Measurements from ENCODE around the gene PGAP1.
"Not testable (repeated sequence)": the region's sequence is repeated elsewhere in the genome, so short reads cannot be mapped to it uniquely, and the experiment has no call there.

PGAP1 gene

DNA sequence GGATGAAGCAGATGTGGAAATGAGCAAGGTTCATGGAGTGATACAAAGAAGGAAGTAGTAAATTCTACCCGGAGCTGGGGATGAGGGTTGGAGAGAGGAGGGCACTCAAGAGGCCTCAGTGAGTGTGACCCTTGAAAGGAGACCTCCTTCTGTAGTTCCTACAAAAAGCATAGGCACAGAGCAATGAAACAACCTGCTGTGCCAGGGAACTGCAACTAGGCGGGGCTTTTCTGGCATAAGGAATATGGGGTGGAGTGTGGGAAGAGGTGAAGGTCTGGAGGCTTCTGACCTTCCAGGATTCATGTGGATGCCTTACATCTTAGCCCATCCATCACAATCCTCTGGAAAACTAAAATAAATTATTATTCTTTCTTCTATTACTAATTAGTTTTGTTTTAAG, 25.5 kb upstream of the PGAP1 start:
- no peak for DNase-seq (ENCODE audit: low spot score)

GRCh38 chr2:196949116-196949515, 22.6 kb upstream of the PGAP1 start:
- DNase-seq (ENCODE audit: low spot score) = no peak

- no peak for DNase-seq (ENCODE audit: low spot score)
Observed at GRCh38 chr2:196944570-196944969, 18.1 kb upstream of the PGAP1 start.

DNA sequence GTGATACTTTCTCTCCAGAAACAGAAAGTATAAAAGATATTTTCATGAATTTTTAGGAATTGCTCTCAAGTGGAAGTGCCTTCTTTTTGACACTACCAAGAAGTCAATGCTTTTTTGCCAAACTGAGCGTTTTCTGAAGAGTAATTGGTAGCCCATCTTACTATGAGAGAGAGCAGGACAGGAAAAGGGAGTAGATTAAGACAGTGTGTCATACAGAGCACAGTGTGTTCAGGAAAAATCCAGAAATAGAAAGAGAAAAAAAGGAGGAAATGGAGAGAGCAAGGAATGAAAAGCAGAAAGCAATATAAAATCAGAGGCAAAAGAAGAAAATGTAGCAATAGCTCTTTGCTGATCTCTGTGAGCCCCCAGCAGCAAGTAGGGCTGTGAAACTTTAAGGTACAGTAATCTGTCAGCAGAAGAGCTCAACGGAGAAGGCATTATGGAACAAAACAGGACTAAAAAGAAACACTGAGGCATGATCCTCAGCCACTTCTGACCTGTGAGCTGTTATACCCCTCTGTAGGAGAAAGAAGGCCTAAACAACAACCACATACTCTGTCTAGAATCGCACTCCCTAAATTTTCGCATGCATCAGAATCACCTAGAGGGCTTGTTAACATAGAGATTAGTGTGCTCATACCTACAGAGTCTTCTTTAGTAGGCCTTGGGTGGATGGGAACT, 15.0 kb upstream of the PGAP1 start:
- no peak for DNase-seq (ENCODE audit: low spot score)

- no peak for DNase-seq (ENCODE audit: low spot score)
Observed at GRCh38 chr2:196939371-196939770, 12.9 kb upstream of the PGAP1 start.

DNA sequence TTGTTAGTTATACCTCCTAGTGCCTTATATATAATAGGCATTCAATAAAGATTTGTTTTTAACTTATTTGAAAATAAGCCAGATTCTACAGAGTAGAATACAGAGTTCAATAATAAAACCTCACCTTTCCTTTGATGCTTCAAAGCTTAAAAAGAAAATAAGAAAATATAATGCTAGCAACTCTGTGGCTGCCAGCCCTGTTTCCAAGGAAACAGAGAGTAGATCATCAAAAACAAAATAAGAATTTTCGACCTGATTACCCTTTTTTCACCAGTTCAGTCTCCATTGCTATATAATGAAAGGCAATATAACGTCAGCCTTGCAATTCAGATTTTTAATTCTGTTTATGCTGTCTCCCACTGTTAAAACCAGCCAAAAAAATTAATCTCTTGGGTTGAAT, 8.9 kb upstream of the PGAP1 start:
- no peak for DNase-seq (ENCODE audit: low spot score)

GRCh38 chr2:196934672-196935071, 8.2 kb upstream of the PGAP1 start:
- DNase-seq (ENCODE audit: low spot score) = no peak

GRCh38 chr2:196931555-196931954, 5.0 kb upstream of the PGAP1 start:
- no peak for DNase-seq (ENCODE audit: low spot score)

GRCh38 chr2:196927376-196928225, 1.1 kb upstream of the PGAP1 start:
- peak; percentile 34 for DNase-seq (ENCODE audit: low spot score)

- peak; percentile 66 for DNase-seq (ENCODE audit: low spot score)
Observed at GRCh38 chr2:196925768-196926561, 542 bp downstream of the PGAP1 start.

- peak; percentile 19 for DNase-seq (ENCODE audit: low spot score)
Observed at GRCh38 chr2:196925051-196925767, 1.3 kb downstream of the PGAP1 start.

GRCh38 chr2:196924051-196924450, 2.5 kb downstream of the PGAP1 start:
- DNase-seq (ENCODE audit: low spot score) = no peak

DNA sequence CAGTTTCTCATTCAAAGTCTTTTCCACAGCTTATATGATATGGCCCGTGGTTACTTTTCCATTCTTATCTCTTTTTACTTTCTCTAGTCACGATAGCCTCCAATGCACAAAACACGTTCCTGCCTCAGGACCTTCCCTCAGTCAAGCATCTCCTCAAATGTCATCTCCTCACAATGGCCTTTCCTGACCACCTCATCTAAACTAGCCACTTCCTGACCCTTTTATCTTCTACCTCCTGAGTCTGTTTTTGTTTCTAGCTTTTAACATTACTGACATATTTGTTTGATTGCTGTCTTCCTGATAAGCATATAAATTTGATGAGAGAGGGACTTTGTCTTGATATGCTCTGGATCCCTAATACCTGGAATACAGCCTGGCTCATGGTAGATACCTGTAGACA, 7.6 kb downstream of the PGAP1 start:
- DNase-seq (ENCODE audit: low spot score) = no peak

GRCh38 chr2:196917802-196918201, 8.7 kb downstream of the PGAP1 start:
- no peak for DNase-seq (ENCODE audit: low spot score)

GRCh38 chr2:196915507-196916189, 10.9 kb downstream of the PGAP1 start:
- no peak for DNase-seq (ENCODE audit: low spot score)

GRCh38 chr2:196914867-196915460, 11.5 kb downstream of the PGAP1 start:
- DNase-seq (ENCODE audit: low spot score) = no peak

DNA sequence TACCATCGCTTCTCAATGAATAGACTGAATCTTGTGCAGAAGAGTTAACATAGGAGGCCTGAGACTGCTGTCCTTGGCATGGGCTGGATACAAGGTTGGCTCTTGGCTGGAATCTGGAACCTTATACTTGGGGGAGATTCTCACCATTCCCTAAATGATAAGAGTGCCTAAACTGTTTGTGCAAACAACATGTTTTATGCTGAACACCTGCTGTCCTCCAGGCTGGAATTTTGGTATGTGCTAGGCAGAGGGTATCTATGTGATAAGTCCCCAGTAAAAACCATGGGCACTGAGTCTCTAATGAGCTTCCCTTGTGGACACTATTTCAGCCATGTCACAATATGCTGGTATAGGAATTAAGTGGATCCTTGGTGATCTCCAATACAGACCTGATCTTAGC, 12.8 kb downstream of the PGAP1 start:
- DNase-seq (ENCODE audit: low spot score) = no peak

- DNase-seq (ENCODE audit: low spot score) = not testable (repeated sequence)
Observed at GRCh38 chr2:196905365-196905764, 21.1 kb downstream of the PGAP1 start.

- peak; percentile 15 for DNase-seq (ENCODE audit: low spot score)
Observed at GRCh38 chr2:196902828-196903227, 23.7 kb downstream of the PGAP1 start.

DNA sequence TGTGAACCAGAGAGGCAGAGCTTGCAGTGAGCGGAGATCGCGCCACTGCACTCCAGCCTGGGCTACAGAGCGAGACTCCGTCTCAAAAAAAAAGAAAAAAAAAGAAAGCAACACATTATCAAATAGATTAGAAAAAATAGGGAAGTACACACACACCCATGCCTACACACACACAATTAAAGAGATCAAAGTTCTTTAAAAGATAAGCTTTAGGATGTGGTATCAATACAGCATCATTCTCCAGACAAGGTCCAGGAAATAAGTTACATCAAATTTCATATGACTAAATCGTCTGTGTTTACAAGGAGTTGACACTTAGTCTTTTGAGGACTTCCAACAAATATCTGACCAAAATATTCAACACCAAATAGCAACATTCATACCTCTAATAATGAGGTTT, 25.7 kb downstream of the PGAP1 start:
- DNase-seq (ENCODE audit: low spot score) = no peak

GRCh38 chr2:196899976-196900375, 26.5 kb downstream of the PGAP1 start:
- no peak for DNase-seq (ENCODE audit: low spot score)
